ENCODE results near the gene NRXN3. TPM values are rescaled to one million over a fixed set of nuclear protein-coding genes. Genes with fewer than 3 reads are reported as not detected.

Gene NRXN3
- total RNA-seq, 2 donors from 2014 or later: not detected

DNA sequence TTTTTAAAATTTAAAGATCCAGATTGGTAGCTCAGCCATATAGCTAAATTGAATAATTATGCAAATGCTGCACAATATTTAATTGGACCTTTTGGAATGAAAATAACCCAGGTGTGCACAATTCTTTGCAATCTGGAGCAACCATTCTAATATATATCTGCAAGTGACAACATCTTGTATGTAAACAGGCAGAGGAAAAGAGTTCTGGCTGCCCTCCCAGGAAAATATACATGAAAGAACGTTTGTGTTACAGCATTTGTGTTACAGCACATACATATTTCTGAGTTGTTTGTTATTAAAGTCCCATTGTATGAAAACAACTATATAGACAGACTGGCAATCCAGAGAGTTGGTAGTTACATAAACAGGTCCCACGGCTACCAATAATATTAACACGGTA, 1663.6 kb downstream of the NRXN3 start:
- Mint-ChIP-seq H3K4me1 (no peaks in the 10 kb centered on the region), H3K27ac (no peak overlapping the region), H3K36me3 (ENCODE audit: low read depth) (no peaks in the 10 kb centered on the region), H3K4me3 (no peak overlapping the region), H3K27me3 (no peaks in the 10 kb centered on the region)
- DNase-seq (no peak), ATAC-seq (no peak)
- H3K9me3 ChIP-seq (ENCODE audit: control insufficient read depth, low read length, poor library complexity, severe bottlenecking): no peaks in the 10 kb centered on the region

- ATAC-seq (no peak), DNase-seq (no peak)
- Mint-ChIP-seq H3K4me1 (no peaks in the 10 kb centered on the region), H3K36me3 (ENCODE audit: low read depth) (no peaks in the 10 kb centered on the region), H3K27me3 (no peaks in the 10 kb centered on the region), H3K27ac (no peak overlapping the region), H3K4me3 (no peak overlapping the region)
- no peaks in the 10 kb centered on the region for H3K9me3 ChIP-seq (ENCODE audit: control insufficient read depth, low read length, poor library complexity, severe bottlenecking)
These were observed 1664.7 kb downstream of the NRXN3 start for GRCh38 chr14:79834868-79835267.

GRCh38 chr14:79836577-79836976, 1666.4 kb downstream of the NRXN3 start:
- H3K4me1 Mint-ChIP-seq: no peaks in the 10 kb centered on the region
- H3K36me3 Mint-ChIP-seq (ENCODE audit: low read depth): no peaks in the 10 kb centered on the region
- H3K9me3 ChIP-seq (ENCODE audit: control insufficient read depth, low read length, poor library complexity, severe bottlenecking): no peaks in the 10 kb centered on the region
- ATAC-seq: no peak
- H3K4me3 Mint-ChIP-seq: no peak overlapping the region
- no peak overlapping the region for H3K27ac Mint-ChIP-seq
- no peaks in the 10 kb centered on the region for H3K27me3 Mint-ChIP-seq
- DNase-seq: no peak

DNA sequence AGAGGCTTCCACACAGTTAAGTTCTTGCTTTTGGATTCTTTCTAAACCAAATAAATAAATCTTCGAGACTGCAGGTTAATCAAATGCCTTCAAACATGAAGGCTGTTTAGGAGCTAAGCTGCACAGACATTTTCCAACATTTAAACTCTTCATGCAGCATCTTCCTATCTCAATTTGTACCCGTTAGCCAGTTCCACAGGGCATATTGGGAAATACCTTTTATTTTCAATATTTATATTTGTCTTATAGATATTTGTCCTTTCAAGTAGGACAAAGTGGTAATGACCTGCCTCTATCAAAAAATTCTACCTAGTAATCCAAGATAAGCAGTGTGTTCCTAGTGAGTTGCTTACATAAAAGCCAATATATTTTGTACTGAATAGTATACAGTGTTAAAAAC, 1667.5 kb downstream of the NRXN3 start:
- H3K4me1 Mint-ChIP-seq: no peaks in the 10 kb centered on the region
- H3K27me3 Mint-ChIP-seq: no peaks in the 10 kb centered on the region
- no peak overlapping the region for H3K4me3 Mint-ChIP-seq
- no peak for DNase-seq
- no peaks in the 10 kb centered on the region for H3K36me3 Mint-ChIP-seq (ENCODE audit: low read depth)
- H3K27ac Mint-ChIP-seq: no peak overlapping the region
- ATAC-seq: no peak
- H3K9me3 ChIP-seq (ENCODE audit: control insufficient read depth, low read length, poor library complexity, severe bottlenecking): no peaks in the 10 kb centered on the region

- no peak for ATAC-seq
- no peak for DNase-seq
- no peaks in the 10 kb centered on the region for H3K9me3 ChIP-seq (ENCODE audit: control insufficient read depth, low read length, poor library complexity, severe bottlenecking)
- Mint-ChIP-seq H3K4me1 (no peaks in the 10 kb centered on the region), H3K27ac (no peak overlapping the region), H3K4me3 (no peak overlapping the region), H3K27me3 (no peaks in the 10 kb centered on the region), H3K36me3 (ENCODE audit: low read depth) (no peaks in the 10 kb centered on the region)
These were observed 1669.9 kb downstream of the NRXN3 start for GRCh38 chr14:79840103-79840502.

DNA sequence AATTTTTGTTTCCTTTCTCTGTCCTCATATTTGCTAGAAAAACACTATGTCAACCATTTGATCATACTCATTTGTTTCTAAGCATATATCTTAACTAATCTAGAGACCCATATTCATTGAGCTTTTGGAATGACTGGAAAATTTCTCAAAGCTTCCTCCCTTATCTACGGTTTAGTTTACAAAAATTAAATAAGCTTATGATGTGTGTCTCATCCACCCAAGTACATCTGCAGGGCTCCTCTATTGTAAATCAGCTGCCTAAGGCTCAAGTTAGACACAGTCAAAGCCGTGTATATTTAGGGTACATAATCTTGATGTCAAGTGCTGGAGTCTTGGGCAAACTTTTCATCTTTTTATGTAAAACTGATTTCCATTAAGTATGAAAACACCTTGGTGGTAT, 1670.7 kb downstream of the NRXN3 start:
- ATAC-seq (no peak), DNase-seq (no peak)
- H3K4me1 Mint-ChIP-seq: no peaks in the 10 kb centered on the region
- H3K27ac Mint-ChIP-seq: no peak overlapping the region
- no peaks in the 10 kb centered on the region for H3K36me3 Mint-ChIP-seq (ENCODE audit: low read depth)
- H3K9me3 ChIP-seq (ENCODE audit: control insufficient read depth, low read length, poor library complexity, severe bottlenecking): no peaks in the 10 kb centered on the region
- H3K4me3 Mint-ChIP-seq: no peak overlapping the region
- H3K27me3 Mint-ChIP-seq: no peaks in the 10 kb centered on the region

GRCh38 chr14:79841433-79841832, 1671.3 kb downstream of the NRXN3 start:
- Mint-ChIP-seq H3K27ac (no peak overlapping the region), H3K36me3 (ENCODE audit: low read depth) (no peaks in the 10 kb centered on the region)
- ATAC-seq: no peak

GRCh38 chr14:79842270-79842669, 1672.1 kb downstream of the NRXN3 start:
- Mint-ChIP-seq H3K4me1 (no peaks in the 10 kb centered on the region), H3K27me3 (no peaks in the 10 kb centered on the region), H3K4me3 (no peak overlapping the region), H3K36me3 (ENCODE audit: low read depth) (no peaks in the 10 kb centered on the region), H3K27ac (no peak overlapping the region)
- no peaks in the 10 kb centered on the region for H3K9me3 ChIP-seq (ENCODE audit: control insufficient read depth, low read length, poor library complexity, severe bottlenecking)
- DNase-seq: no peak
- no peak for ATAC-seq

More at GRCh38 chr14:79841433-79841832, 1671.3 kb downstream of the NRXN3 start:
- Mint-ChIP-seq H3K4me3 (no peak overlapping the region), H3K27me3 (no peaks in the 10 kb centered on the region), H3K4me1 (no peaks in the 10 kb centered on the region)
- H3K9me3 ChIP-seq (ENCODE audit: control insufficient read depth, low read length, poor library complexity, severe bottlenecking): no peaks in the 10 kb centered on the region
- DNase-seq: no peak

DNA sequence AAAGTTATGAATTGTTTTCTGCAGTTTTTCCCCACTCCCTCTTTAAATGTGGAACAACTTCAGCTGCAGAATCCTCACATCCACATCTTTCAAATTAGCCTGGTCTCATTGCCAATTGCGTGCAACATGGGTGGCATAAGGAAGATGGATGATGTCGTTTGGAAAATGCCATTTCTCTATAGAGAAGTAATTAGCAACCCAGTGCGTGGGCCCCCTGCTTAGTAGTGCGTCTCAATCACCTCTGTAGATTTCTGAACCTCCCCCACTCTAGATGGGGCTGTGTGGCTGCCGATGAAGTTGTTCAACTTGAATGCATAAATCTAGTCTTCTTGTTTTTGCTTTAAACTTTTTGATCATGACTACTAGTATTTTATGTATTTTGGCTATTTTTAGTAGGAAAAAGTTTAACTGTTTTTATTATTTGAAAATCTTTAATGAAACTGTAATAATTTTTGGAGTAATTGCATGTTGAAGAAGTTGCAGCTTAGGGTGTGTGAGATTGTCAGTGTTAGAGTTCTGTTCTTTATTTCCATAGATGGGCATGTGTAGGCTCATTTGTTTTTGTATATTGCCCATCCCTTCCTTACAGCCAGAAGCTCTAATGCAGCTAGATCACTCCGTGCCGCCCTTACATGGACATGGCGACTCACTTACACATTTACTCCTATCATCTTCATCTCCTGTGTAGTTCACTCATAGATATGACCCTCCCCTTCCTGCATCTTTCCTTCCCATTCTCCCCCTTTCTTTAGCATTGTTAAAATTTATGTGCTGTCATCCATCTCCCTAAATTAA, 1683.0 kb downstream of the NRXN3 start:
- Mint-ChIP-seq H3K4me1 (no peaks in the 10 kb centered on the region), H3K27me3 (no peaks in the 10 kb centered on the region), H3K4me3 (no peak overlapping the region), H3K36me3 (ENCODE audit: low read depth) (no peaks in the 10 kb centered on the region), H3K27ac (no peak overlapping the region)
- ATAC-seq (no peak), DNase-seq (no peak)
- H3K9me3 ChIP-seq (ENCODE audit: control insufficient read depth, low read length, poor library complexity, severe bottlenecking): no peaks in the 10 kb centered on the region

- H3K4me3 Mint-ChIP-seq: no peak overlapping the region
- DNase-seq: no peak
- no peak for ATAC-seq
- H3K36me3 Mint-ChIP-seq (ENCODE audit: low read depth): no peaks in the 10 kb centered on the region
- no peaks in the 10 kb centered on the region for H3K9me3 ChIP-seq (ENCODE audit: control insufficient read depth, low read length, poor library complexity, severe bottlenecking)
- no peaks in the 10 kb centered on the region for H3K4me1 Mint-ChIP-seq
- no peaks in the 10 kb centered on the region for H3K27me3 Mint-ChIP-seq
- H3K27ac Mint-ChIP-seq: no peak overlapping the region
These were observed 1685.6 kb downstream of the NRXN3 start for GRCh38 chr14:79855789-79856188.

DNA sequence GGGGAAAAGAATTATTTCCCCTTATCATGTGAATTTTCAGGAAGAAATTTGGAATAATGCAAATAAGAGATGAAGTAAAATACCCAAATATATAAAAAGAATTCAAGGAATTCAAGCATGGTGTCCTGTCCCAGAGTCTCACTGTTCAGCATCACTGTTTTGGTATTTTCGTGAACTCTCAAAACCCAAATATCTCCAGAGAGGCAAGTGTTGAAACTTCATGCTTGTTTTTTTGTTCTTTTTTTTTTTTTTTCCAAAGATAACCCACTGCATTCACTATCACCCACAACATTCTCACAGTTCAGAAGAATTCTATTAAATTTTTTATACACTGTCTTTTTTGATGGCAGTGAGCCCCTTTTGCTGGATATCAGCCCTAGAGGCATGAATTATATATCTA, 1686.2 kb downstream of the NRXN3 start:
- no peak for DNase-seq
- H3K9me3 ChIP-seq (ENCODE audit: control insufficient read depth, low read length, poor library complexity, severe bottlenecking): no peaks in the 10 kb centered on the region
- Mint-ChIP-seq H3K27ac (no peak overlapping the region), H3K27me3 (no peaks in the 10 kb centered on the region), H3K36me3 (ENCODE audit: low read depth) (no peaks in the 10 kb centered on the region), H3K4me1 (no peaks in the 10 kb centered on the region), H3K4me3 (no peak overlapping the region)
- no peak for ATAC-seq

DNA sequence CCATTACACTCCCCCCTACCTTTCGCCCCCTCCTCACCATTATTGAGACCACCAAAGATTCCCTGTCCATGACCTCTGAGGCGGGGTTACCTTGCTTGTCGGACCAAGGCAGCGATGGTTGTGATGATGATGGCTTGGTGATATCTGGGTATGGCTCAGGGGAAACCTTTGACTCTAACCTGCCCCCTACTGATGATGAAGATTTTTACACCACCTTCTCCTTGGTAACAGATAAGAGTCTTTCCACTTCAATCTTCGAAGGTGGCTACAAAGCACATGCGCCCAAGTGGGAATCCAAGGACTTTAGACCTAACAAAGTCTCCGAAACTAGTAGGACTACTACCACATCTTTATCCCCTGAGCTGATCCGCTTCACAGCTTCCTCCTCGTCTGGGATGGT, 1690.9 kb downstream of the NRXN3 start:
- Mint-ChIP-seq H3K4me1 (no peaks in the 10 kb centered on the region), H3K36me3 (ENCODE audit: low read depth) (no peaks in the 10 kb centered on the region), H3K27ac (no peak overlapping the region), H3K4me3 (no peak overlapping the region), H3K27me3 (no peaks in the 10 kb centered on the region)
- no peak for ATAC-seq
- H3K9me3 ChIP-seq (ENCODE audit: control insufficient read depth, low read length, poor library complexity, severe bottlenecking): no peaks in the 10 kb centered on the region
- no peak for DNase-seq

DNA sequence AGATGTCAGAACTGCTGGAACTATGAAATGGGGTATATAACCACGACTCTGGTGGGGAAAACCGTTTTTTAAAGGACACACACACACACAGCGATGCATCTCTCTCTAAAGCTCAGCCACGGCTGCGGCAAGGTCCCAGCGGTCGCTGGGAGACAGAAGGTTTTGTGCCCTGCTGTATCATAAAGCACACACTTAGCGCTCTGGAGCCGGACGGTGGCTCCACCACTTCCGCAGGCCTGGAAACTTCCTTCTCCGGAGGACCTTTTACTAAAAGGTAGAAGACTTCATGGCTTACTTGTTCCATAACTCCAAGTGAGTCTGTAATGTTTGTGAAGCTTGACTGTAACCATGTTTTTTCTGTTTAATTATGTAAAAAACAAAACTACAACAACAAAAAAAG, 1691.9 kb downstream of the NRXN3 start:
- Mint-ChIP-seq H3K4me1 (no peaks in the 10 kb centered on the region), H3K36me3 (ENCODE audit: low read depth) (no peaks in the 10 kb centered on the region), H3K27me3 (no peaks in the 10 kb centered on the region), H3K27ac (no peak overlapping the region), H3K4me3 (no peak overlapping the region)
- ATAC-seq (no peak), DNase-seq (no peak)
- no peaks in the 10 kb centered on the region for H3K9me3 ChIP-seq (ENCODE audit: control insufficient read depth, low read length, poor library complexity, severe bottlenecking)

DNA sequence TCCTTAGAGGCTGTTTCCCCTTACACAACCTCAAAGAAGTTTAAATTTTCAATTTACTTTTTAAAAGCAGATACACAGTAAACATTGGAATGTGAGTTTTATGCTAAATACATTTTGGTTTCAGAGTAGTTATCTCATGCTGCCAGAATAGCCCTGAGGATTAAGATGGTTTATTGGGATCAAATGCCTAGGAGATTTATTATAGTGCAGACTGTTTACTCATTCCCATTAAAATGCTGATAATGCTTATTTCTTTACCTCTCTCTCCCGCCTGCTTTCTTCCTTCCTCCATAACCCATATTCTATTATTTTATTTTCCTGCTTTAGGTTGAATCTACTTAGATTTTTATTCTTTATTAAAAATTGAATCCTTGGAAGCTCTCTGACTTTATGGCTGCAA, 1701.0 kb downstream of the NRXN3 start:
- no peak overlapping the region for H3K27ac Mint-ChIP-seq

More for the DNA sequence above, 1701.0 kb downstream of the NRXN3 start:
- H3K9me3 ChIP-seq (ENCODE audit: control insufficient read depth, low read length, poor library complexity, severe bottlenecking): no peaks in the 10 kb centered on the region
- no peaks in the 10 kb centered on the region for H3K36me3 Mint-ChIP-seq (ENCODE audit: low read depth)
- ATAC-seq (no peak), DNase-seq (no peak)
- H3K4me3 Mint-ChIP-seq: no peak overlapping the region
- no peaks in the 10 kb centered on the region for H3K27me3 Mint-ChIP-seq
- no peaks in the 10 kb centered on the region for H3K4me1 Mint-ChIP-seq
